Measurements from ENCODE around the gene AHCYL2. TPM values are rescaled to one million over a fixed set of nuclear protein-coding genes. Genes with fewer than 3 reads are reported as not detected.

Gene AHCYL2
- total RNA-seq, 1 experiment from 2014 or later = 17.0 TPM

DNA sequence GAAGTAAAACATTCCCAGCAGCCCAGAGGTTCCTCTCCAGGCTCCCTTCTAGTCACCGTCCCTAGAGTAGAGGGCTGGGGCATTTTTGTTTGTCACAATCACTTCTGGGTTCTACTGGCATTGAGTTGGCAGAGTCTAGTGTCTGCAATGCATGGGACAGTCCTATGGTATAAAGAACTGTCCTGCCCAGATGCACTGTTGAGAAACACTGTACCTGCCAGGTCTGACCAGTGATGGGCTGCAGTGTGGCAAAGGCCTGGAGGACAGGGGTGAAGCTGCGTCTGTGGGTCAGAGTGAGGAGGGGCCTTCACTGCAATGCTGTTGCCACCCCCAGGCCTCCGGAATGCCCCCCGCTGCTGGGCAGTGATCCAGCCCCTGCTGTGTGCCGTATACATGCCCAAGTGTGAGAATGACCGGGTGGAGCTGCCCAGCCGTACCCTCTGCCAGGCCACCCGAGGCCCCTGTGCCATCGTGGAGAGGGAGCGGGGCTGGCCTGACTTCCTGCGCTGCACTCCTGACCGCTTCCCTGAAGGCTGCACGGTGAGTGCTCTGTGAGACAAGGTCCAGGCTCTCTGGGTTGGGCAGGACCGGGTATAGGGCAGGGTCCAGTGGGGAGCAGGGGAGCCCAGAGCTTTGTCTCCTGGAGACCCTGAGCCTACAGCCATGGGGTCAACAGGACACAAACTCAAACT is 21.6 kb upstream of the AHCYL2 start:
- no peaks in the 10 kb centered on the region for H3K79me2 ChIP-seq (ENCODE audit: insufficient read depth, low read length)
- H3K4me3 ChIP-seq (replicated peaks in 1 of 2; ENCODE audit: low read depth in 1 of 2, low read length in 2 of 2) = no peak overlapping the region
- no peaks in the 10 kb centered on the region for H3K4me1 ChIP-seq (ENCODE audit: control insufficient read depth in 1 of 2, insufficient read depth in 2 of 2, low read length in 2 of 2)
- H3K9me3 ChIP-seq (ENCODE audit: control insufficient read depth in 1 of 2, insufficient read depth in 1 of 2, low read depth in 1 of 2, low read length in 2 of 2) = no peaks in the 10 kb centered on the region
- ChIA-PET POLR2A (no interaction called here), RAD21 (ENCODE audit: low non-redundant PET in 1 of 2, low total read pairs in 2 of 2, uncharacterized antibody in 2 of 2, unreplicated experiment in 2 of 2) (no interaction called here), CTCF (no interaction called here)
- DNase-seq (ENCODE audit: low read depth, low spot score) (no peak), ATAC-seq (no peak)
- H3K4me2 ChIP-seq (ENCODE audit: low read length) = no peak overlapping the region
- no peaks in the 10 kb centered on the region for H3K36me3 ChIP-seq (ENCODE audit: control insufficient read depth in 1 of 2, insufficient read depth in 2 of 2, low read length in 2 of 2)
- no TSS peak for BruUV-seq (replicated peaks)
- no peaks in the 10 kb centered on the region for H4K20me1 ChIP-seq (ENCODE audit: insufficient read depth)
- TF ChIP-seq RAD21 (IDR thresholded peaks at IDR 0.05; ENCODE audit: low read depth) = no peak
- TF ChIP-seq, protein P1, sequence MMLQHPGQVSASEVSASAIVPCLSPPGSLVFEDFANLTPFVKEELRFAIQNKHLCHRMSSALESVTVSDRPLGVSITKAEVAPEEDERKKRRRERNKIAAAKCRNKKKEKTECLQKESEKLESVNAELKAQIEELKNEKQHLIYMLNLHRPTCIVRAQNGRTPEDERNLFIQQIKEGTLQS (IDR thresholded peaks at IDR 0.05) = no peak
- TF ChIP-seq SIN3A (IDR thresholded peaks at IDR 0.05; ENCODE audit: low read depth) = no peak
- TF ChIP-seq CEBPB (IDR thresholded peaks at IDR 0.05; ENCODE audit: low read depth) = no peak
- TF ChIP-seq SP1 (IDR thresholded peaks at IDR 0.05; ENCODE audit: low read depth) = no peak
- TF ChIP-seq, protein P2, sequence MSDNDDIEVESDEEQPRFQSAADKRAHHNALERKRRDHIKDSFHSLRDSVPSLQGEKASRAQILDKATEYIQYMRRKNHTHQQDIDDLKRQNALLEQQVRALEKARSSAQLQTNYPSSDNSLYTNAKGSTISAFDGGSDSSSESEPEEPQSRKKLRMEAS (IDR thresholded peaks at IDR 0.05) = no peak
- TF ChIP-seq ZFX (IDR thresholded peaks at IDR 0.05) = no peak
- no peak for TF ChIP-seq ELF1 (IDR thresholded peaks at IDR 0.05; ENCODE audit: borderline replicate concordance, low read depth)
- TF ChIP-seq POLR2AphosphoS5 (IDR thresholded peaks at IDR 0.05; ENCODE audit: low read depth, low read length) = no peak
- TF ChIP-seq CBX3 (IDR thresholded peaks at IDR 0.05; ENCODE audit: low read depth) = no peak
- no peak for TF ChIP-seq EZH2phosphoT487 (IDR thresholded peaks at IDR 0.05; ENCODE audit: borderline replicate concordance)
- no peak for TF ChIP-seq EZH2 (IDR thresholded peaks at IDR 0.05)
- TF ChIP-seq SRF (IDR thresholded peaks at IDR 0.05; ENCODE audit: low read depth) = no peak
- no peak for TF ChIP-seq YY1 (IDR thresholded peaks at IDR 0.05; ENCODE audit: extremely low read depth, insufficient replicate concordance, low read depth, low read length)
- TF ChIP-seq FOSL1 (IDR thresholded peaks at IDR 0.05; ENCODE audit: low read depth) = no peak
- no peak for TF ChIP-seq JUND (IDR thresholded peaks at IDR 0.05)
- TF ChIP-seq, protein P3, sequence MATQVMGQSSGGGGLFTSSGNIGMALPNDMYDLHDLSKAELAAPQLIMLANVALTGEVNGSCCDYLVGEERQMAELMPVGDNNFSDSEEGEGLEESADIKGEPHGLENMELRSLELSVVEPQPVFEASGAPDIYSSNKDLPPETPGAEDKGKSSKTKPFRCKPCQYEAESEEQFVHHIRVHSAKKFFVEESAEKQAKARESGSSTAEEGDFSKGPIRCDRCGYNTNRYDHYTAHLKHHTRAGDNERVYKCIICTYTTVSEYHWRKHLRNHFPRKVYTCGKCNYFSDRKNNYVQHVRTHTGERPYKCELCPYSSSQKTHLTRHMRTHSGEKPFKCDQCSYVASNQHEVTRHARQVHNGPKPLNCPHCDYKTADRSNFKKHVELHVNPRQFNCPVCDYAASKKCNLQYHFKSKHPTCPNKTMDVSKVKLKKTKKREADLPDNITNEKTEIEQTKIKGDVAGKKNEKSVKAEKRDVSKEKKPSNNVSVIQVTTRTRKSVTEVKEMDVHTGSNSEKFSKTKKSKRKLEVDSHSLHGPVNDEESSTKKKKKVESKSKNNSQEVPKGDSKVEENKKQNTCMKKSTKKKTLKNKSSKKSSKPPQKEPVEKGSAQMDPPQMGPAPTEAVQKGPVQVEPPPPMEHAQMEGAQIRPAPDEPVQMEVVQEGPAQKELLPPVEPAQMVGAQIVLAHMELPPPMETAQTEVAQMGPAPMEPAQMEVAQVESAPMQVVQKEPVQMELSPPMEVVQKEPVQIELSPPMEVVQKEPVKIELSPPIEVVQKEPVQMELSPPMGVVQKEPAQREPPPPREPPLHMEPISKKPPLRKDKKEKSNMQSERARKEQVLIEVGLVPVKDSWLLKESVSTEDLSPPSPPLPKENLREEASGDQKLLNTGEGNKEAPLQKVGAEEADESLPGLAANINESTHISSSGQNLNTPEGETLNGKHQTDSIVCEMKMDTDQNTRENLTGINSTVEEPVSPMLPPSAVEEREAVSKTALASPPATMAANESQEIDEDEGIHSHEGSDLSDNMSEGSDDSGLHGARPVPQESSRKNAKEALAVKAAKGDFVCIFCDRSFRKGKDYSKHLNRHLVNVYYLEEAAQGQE (IDR thresholded peaks at IDR 0.05; ENCODE audit: low read depth) = no peak
- no peak for TF ChIP-seq POLR2A (IDR thresholded peaks at IDR 0.05; ENCODE audit: borderline replicate concordance, extremely low read depth, insufficient read depth, insufficient read length)
- TF ChIP-seq, protein P4, sequence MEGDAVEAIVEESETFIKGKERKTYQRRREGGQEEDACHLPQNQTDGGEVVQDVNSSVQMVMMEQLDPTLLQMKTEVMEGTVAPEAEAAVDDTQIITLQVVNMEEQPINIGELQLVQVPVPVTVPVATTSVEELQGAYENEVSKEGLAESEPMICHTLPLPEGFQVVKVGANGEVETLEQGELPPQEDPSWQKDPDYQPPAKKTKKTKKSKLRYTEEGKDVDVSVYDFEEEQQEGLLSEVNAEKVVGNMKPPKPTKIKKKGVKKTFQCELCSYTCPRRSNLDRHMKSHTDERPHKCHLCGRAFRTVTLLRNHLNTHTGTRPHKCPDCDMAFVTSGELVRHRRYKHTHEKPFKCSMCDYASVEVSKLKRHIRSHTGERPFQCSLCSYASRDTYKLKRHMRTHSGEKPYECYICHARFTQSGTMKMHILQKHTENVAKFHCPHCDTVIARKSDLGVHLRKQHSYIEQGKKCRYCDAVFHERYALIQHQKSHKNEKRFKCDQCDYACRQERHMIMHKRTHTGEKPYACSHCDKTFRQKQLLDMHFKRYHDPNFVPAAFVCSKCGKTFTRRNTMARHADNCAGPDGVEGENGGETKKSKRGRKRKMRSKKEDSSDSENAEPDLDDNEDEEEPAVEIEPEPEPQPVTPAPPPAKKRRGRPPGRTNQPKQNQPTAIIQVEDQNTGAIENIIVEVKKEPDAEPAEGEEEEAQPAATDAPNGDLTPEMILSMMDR (IDR thresholded peaks at IDR 0.05 in 2 of 3, conservative IDR thresholded peaks at IDR 0.05 in 1 of 3; ENCODE audit: borderline replicate concordance in 1 of 3, insufficient read depth in 1 of 3, low read depth in 2 of 3, low read length in 2 of 3) = no peak
- TF ChIP-seq, protein P5, sequence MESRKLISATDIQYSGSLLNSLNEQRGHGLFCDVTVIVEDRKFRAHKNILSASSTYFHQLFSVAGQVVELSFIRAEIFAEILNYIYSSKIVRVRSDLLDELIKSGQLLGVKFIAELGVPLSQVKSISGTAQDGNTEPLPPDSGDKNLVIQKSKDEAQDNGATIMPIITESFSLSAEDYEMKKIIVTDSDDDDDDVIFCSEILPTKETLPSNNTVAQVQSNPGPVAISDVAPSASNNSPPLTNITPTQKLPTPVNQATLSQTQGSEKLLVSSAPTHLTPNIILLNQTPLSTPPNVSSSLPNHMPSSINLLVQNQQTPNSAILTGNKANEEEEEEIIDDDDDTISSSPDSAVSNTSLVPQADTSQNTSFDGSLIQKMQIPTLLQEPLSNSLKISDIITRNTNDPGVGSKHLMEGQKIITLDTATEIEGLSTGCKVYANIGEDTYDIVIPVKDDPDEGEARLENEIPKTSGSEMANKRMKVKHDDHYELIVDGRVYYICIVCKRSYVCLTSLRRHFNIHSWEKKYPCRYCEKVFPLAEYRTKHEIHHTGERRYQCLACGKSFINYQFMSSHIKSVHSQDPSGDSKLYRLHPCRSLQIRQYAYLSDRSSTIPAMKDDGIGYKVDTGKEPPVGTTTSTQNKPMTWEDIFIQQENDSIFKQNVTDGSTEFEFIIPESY (IDR thresholded peaks at IDR 0.05; ENCODE audit: extremely low read depth, insufficient replicate concordance, low read length) = no peak
- H3K9me2 ChIP-seq (ENCODE audit: insufficient read depth) = no peaks in the 10 kb centered on the region; the same call in 1 of the 2 replicates
- intact Hi-C loops (cut with micrococcal nuclease) = no loop called here
- H3K27me3 ChIP-seq (ENCODE audit: insufficient read depth, low read length) = no peaks in the 10 kb centered on the region
- no peak overlapping the region for H2AFZ ChIP-seq (ENCODE audit: low read depth, low read length, poor library complexity, severe bottlenecking)
- no peak overlapping the region for H3K27ac ChIP-seq (ENCODE audit: low read depth, low read length)
- no peak overlapping the region for H3K9ac ChIP-seq (ENCODE audit: low read length)

All from HCT116 (cell line).